Measurements from ENCODE around the gene SPATC1L.

SPATC1L gene

DNA sequence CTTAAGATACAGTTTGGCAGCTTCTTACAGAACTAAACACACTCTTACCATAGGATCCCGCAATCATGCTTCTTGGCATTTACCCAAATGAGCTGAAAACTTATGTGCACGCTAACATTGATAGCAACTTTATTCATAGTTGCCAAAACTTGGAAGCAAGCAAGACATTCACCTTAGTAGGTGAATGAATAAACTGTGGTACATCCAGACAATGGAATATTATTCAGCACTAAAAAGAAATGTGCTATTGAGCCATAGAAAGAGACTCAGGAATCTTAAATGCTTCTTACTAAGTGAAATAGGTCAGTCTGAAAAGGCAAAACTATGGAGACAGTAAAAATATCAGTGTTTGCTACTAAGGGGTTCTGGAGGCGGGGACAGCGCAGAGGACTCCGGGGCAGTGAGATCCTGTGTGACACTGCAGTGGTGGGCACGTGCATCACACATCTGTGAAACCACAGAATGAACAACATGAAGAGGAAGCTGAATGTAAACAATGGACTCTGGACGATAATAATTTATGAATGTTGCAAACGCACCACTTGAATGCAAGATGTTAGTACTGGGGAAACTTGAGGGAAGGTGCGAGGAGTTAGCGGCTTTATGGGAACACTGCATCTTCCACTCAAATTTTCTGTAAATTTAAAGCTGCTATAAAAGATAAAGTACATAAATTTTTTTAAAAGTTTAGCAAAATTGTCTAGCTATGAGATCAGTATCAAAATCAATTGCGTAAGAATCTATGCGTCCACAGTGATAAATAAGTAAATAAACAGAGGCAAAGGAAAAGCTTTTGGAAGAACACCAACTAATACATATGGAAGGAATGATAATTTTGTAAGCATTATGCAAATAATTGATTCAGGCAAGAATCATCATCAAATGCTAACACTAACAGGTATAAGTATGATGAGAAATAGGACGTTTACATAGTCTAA is 15.4 kb upstream of the SPATC1L start:
- Histone ChIP-seq H3K4me2 (ENCODE audit: low read length) (no peak overlapping the region), H3K9me2 (ENCODE audit: low read depth, low read length) (no peaks in the 10 kb centered on the region), H3K27me3 (ENCODE audit: insufficient read depth, low read length) (no peaks in the 10 kb centered on the region), H4K20me1 (ENCODE audit: insufficient read depth, low read length) (no peaks in the 10 kb centered on the region), H3K79me2 (ENCODE audit: insufficient read depth, low read length) (no peaks in the 10 kb centered on the region), H3K4me1 (ENCODE audit: insufficient read depth, low read length, severe bottlenecking) (no peaks in the 10 kb centered on the region), H3F3A (ENCODE audit: insufficient read depth, low read length) (0 out of 2 replicates have a peak, but pooled peaks cover 3% of the 10 kb centered on the region), H3K27ac (ENCODE audit: low read depth, low read length, poor library complexity, severe bottlenecking) (no peak overlapping the region), H3K9me3 (ENCODE audit: low read length) (no peaks in the 10 kb centered on the region), H2AFZ (ENCODE audit: low read length) (no peak overlapping the region), H3K9ac (ENCODE audit: low read length) (no peak overlapping the region), H3K4me3 (ENCODE audit: low read depth, low read length, poor library complexity, severe bottlenecking) (no peak overlapping the region), H3K36me3 (ENCODE audit: insufficient read depth, low read length) (peaks cover 87% of the 10 kb centered on the region)
- TF ChIP-seq, protein P1, sequence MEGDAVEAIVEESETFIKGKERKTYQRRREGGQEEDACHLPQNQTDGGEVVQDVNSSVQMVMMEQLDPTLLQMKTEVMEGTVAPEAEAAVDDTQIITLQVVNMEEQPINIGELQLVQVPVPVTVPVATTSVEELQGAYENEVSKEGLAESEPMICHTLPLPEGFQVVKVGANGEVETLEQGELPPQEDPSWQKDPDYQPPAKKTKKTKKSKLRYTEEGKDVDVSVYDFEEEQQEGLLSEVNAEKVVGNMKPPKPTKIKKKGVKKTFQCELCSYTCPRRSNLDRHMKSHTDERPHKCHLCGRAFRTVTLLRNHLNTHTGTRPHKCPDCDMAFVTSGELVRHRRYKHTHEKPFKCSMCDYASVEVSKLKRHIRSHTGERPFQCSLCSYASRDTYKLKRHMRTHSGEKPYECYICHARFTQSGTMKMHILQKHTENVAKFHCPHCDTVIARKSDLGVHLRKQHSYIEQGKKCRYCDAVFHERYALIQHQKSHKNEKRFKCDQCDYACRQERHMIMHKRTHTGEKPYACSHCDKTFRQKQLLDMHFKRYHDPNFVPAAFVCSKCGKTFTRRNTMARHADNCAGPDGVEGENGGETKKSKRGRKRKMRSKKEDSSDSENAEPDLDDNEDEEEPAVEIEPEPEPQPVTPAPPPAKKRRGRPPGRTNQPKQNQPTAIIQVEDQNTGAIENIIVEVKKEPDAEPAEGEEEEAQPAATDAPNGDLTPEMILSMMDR (IDR thresholded peaks at IDR 0.05; ENCODE audit: low read length), result no peak
- TF ChIP-seq EZH2 (IDR thresholded peaks at IDR 0.05; ENCODE audit: borderline replicate concordance, low read length), result no peak

GRCh38 chr21:46196733-46197132 is 12.5 kb upstream of the SPATC1L start:
- Histone ChIP-seq H3K4me2 (ENCODE audit: low read length) (no peak overlapping the region), H3K4me3 (ENCODE audit: low read depth, low read length, poor library complexity, severe bottlenecking) (no peak overlapping the region), H2AFZ (ENCODE audit: low read length) (no peak overlapping the region), H3K27me3 (ENCODE audit: insufficient read depth, low read length) (no peaks in the 10 kb centered on the region), H3K79me2 (ENCODE audit: insufficient read depth, low read length) (no peaks in the 10 kb centered on the region), H3K9me2 (ENCODE audit: low read depth, low read length) (no peaks in the 10 kb centered on the region), H3F3A (ENCODE audit: insufficient read depth, low read length) (no peaks in the 10 kb centered on the region), H3K27ac (ENCODE audit: low read depth, low read length, poor library complexity, severe bottlenecking) (no peak overlapping the region), H3K4me1 (ENCODE audit: insufficient read depth, low read length, severe bottlenecking) (no peaks in the 10 kb centered on the region), H4K20me1 (ENCODE audit: insufficient read depth, low read length) (no peaks in the 10 kb centered on the region), H3K36me3 (ENCODE audit: insufficient read depth, low read length) (peaks cover 88% of the 10 kb centered on the region), H3K9me3 (ENCODE audit: low read length) (no peaks in the 10 kb centered on the region), H3K9ac (ENCODE audit: low read length) (no peak overlapping the region)
- TF ChIP-seq, protein P1 (IDR thresholded peaks at IDR 0.05; ENCODE audit: low read length), result no peak
- TF ChIP-seq EZH2 (IDR thresholded peaks at IDR 0.05; ENCODE audit: borderline replicate concordance, low read length), result no peak

DNA sequence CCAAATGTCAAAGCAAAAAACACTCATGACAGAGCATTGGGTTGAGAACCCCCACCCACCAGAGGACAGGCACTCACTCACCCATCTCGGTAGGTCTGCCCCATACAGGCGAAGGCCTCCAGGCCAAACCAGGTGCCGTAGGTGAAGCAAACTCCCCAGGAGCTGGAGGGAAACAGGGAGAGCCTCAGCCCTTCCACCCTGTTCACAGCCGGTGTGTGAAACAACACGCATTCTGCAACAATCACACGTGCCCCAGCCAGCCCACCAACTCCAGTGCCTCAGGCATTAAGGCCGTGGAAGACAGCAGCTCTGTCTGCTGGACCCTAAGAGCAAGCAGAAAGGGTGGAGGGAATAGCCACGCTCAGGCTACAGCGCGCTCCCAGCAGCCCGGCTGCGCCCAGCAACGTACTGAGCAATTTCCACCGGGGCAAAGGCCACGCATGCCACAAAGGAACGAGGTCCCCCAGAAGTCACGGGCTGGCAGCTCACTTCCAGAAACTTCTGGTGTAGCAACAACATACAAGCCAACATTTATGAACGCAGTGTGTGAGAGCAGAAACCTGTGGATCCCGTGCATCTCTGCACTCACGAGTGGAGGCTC is 11.4 kb upstream of the SPATC1L start:
- Histone ChIP-seq H3K4me3 (ENCODE audit: low read depth, low read length, poor library complexity, severe bottlenecking) (no peak overlapping the region), H3K27me3 (ENCODE audit: insufficient read depth, low read length) (no peaks in the 10 kb centered on the region), H3K36me3 (ENCODE audit: insufficient read depth, low read length) (peaks cover 82% of the 10 kb centered on the region), H2AFZ (ENCODE audit: low read length) (no peak overlapping the region), H3K9me3 (ENCODE audit: low read length) (no peaks in the 10 kb centered on the region), H3K27ac (ENCODE audit: low read depth, low read length, poor library complexity, severe bottlenecking) (no peak overlapping the region), H3K79me2 (ENCODE audit: insufficient read depth, low read length) (no peaks in the 10 kb centered on the region), H4K20me1 (ENCODE audit: insufficient read depth, low read length) (no peaks in the 10 kb centered on the region), H3F3A (ENCODE audit: insufficient read depth, low read length) (no peaks in the 10 kb centered on the region), H3K4me2 (ENCODE audit: low read length) (no peak overlapping the region), H3K9me2 (ENCODE audit: low read depth, low read length) (no peaks in the 10 kb centered on the region), H3K9ac (ENCODE audit: low read length) (no peak overlapping the region), H3K4me1 (ENCODE audit: insufficient read depth, low read length, severe bottlenecking) (no peaks in the 10 kb centered on the region)
- TF ChIP-seq EZH2 (IDR thresholded peaks at IDR 0.05; ENCODE audit: borderline replicate concordance, low read length), result no peak
- TF ChIP-seq, protein P1 (IDR thresholded peaks at IDR 0.05; ENCODE audit: low read length), result no peak

Measured in OCI-LY1 (cell line).